HG03442 (cell line): Measurements from ENCODE around the gene BAZ1A.
A peak's percentile ranks its signal among the peaks of the same experiment; 100 is the strongest.
"Not testable (repeated sequence)": the region's sequence is repeated elsewhere in the genome, so short reads cannot be mapped to it uniquely, and the experiment has no call there.

ENCODE experiments used
- ATAC-seq: cut with Tn5 transposase; IDR thresholded peaks from one replicate; pipeline ENCODE4 v1.9.1; 2021; ENCODE audit warnings: mild to moderate bottlenecking, moderate library complexity; ENCODE audit not compliant: unreplicated experiment

The BAZ1A gene

DNA sequence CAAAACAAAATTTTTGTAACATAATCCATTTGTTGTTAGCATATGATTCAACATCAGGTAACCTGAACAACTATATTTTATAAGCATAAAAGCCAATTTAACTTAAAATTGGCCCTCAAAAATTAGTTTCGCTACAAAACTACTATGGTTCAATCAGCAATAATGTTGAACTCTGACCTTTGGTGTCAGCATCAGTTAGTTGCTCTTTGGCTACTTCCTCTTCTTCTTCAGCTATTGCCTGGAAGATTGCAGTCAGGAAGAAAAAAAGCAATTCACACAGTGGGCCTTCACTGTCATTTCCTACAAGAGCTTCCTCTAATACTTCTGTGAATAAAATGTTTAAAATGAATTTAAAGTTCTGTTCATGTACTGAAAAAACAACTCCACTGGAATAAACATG lies 82.6 kb downstream of the BAZ1A start:
- ATAC-seq, result no peak

DNA sequence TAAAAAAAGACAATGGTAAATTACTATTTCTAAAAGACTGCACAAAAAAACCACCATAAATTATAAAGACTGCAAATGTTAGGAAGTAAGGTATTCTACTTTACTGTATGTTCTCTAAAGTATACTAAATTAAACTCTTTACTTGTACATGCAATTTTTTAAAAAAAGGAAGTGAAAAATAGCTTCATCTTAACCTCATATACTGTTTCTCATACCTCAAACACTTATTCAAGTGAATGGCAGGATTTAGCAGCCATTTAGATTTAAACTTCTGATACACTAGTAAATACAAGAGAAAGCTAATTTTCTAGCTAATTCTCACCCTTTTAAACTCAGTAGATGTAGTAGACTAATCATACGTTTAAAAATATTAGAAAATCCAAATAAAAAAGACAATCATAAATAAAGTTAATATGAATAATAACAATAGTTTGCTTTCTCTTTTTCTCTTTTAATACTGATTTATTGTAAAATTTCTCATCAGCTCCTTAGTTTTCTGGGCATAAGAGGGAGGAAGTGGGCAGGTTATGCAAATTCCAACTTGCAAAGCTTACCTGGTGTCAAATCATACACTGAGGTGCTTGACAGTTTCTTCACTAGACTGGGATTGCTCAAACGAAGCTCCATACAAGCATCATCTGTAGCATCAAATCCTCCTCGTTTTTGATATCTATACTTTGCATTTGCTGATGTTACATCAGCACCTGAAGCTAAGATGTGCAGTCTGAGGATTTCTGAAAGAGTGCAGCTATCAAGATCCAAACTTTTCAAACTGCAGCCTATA lies 89.7 kb downstream of the BAZ1A start:
- peak; percentile 55 for ATAC-seq

DNA sequence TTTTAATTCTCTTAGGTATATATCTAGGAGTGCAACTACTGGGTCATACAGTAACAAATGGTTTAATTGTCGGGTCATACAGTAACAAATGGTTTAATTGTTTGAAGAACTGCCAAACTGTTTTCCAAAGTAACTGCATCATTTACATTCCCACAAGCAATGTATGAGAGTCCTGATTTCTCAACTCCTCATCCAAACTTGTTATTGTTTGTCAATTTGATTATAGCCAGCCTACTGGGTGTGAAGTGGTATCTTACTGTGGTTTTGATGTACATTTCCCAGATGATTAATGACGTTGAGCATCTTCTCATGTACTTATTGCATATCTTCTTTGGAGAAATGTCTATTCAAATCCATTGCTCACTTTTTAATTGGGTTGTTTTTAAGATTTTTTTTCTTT lies 93.1 kb downstream of the BAZ1A start:
- ATAC-seq, result no peak

DNA sequence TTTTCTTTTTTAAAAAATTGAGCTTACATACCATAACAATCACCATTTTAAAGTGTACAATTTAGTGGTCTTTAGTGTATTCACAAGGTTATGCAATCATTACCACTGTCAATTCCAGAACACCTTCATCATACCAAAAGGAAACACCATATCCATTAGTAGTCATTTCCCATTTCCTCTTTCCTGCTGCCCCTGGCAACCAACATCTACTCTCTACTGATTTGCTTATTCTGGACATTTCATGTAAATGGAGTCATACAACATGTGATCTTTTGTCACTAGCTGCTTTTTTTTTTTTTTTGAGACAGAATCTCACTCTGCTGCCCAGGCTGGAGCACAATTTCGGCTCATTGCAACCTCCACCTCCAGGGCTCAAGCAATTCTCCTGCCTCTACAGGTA lies 93.9 kb downstream of the BAZ1A start:
- ATAC-seq, result no peak

DNA sequence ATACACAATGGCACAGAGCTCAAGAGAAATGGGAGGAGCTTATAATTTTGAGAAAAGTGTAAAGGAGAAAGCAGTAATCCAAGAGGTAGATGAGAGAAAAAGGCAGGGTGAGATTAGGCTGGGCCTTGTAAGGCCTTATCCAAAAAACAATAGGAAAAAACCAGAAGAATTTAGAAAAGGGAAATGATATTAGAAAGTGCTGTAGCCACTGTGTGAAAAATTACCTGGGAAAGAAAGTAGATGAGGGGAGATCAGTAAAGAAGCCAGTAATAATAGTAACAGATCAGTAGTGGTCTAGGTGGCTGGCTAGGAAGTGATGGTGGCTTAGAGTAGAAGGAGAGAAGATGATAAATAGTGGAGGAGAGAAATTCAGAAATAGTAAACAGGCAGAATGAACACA lies 94.5 kb downstream of the BAZ1A start:
- no peak for ATAC-seq

DNA sequence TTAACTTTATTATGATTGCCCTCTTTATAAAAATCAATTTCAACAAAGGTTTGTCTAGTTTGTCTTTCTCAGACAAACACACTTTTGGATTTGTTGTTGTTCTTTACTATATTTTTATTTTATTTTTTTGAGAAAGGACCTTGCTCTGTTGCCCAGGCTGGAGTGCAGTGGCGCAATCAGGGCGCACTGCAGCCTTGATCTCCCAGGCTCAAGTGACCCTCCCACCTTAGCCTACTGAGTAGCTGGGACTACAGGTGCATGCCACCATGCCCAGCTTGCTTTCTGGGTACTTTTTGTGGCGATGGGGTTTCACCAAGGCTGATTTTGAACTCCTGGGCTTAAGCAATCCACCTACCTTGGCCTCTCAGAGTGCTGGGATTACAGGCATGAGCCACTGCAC lies 96.4 kb downstream of the BAZ1A start:
- ATAC-seq, result no peak

DNA sequence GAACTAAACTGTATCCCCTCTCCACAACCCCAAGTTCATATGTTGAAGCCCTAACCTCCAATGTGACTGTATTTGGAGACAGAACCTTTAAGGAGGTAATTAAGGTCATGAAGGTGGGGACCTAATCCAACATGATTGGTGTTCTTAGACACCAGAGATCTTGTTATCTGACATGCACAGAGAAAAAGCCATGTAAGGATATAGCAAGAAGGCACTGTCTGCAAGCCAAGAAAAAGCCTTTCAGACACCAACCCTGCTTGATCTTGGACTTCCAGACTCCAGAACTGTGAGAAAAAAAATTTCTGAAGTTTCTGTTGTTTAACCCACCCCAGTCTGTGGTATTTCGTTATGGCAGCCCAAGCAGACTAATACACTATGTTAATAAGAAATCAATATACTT lies 98.5 kb downstream of the BAZ1A start:
- ATAC-seq, result no peak

DNA sequence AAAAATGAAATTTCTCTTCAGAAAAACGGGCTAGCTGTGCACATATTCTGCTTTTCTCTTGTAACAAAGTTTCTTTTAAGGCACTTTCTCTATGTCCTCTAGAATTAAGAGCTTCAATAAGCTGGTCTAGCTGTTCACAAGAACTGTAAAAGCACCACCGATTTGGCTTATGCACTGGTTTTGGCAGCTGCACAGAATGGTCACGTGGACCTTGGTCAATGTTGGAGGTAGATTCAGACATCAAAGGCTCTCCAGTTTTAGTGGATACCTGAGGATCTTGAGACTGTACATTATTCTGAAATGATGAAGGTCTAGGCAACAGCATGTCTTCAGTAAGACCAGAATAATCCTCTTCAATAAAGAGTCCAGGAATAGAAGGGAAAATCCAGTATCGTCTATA lies 99.2 kb downstream of the BAZ1A start:
- no peak for ATAC-seq

DNA sequence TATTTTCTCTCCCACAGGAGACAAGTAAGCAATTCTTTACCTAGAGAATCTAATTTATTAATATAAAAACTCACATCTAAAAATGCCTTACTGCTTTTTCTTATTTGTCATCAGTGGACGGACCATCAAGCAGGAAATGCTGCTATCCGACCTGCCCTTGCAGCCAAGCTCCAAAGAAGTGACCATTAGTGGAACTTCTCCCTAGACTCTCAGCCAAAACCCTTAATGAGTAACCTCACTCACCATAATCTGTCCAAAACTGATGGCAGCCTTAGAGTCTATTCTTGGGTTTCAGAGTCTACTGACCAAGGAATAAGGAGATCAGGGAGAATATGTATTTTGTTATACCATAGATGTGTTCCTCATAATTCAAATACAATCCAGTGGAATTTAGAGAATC lies 99.8 kb downstream of the BAZ1A start:
- no peak for ATAC-seq

DNA sequence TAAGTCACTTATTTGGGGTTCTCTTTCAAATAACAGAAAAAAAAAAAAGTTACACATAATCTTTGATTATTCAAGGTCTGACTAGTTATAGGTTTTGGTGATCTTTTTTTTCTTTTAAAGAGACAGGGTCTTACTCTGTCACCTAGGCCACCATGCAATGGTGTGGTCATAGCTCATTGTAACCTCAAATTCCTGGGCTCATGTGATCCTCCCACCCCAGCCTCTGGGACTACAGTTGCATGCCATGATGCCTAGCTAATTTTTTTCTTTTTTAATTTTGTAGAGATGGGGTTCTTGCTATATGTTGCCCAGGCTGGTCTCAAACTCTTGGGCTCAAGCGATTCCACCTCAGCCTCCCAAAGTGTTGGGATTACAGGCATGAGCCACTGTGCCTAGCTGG lies 104.3 kb downstream of the BAZ1A start:
- ATAC-seq, result no peak

DNA sequence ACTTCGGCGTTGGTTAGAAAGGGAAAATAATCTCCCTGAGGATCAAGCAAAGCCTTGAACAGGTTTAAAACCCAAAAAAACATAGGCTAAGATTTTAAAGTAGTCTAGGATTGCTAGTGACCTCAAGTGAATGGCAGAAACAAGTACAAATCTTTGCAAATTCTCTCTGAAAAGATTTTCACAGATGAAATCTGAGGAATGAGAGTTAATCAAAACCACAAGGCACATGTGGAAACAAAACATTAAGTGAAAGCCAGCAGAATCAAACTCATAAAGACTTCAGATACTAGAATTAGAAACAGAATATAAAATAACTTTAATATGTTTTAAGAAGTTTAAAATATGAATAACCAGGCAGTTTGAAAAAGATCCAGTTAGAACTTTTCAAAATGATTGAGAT lies 108.6 kb downstream of the BAZ1A start:
- no peak for ATAC-seq

DNA sequence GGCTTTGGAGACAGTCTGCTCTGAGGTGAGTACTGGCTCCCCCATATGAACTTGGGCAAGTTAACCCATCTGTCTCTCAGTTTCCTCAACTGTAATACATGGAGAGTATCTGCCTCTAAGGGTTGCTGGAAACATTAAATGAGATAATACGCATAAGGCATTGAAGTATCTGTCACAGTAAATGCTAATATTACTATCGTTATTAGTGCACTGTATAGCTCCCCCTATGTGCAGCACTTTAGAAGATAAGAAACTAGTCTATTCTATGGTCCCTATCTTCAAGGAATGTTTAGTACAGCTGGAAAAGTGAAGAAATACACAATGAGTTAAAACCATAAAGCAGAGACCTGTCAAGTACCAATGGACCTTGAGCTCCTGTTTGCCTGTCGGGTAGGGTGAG lies 109.1 kb downstream of the BAZ1A start:
- no peak for ATAC-seq

DNA sequence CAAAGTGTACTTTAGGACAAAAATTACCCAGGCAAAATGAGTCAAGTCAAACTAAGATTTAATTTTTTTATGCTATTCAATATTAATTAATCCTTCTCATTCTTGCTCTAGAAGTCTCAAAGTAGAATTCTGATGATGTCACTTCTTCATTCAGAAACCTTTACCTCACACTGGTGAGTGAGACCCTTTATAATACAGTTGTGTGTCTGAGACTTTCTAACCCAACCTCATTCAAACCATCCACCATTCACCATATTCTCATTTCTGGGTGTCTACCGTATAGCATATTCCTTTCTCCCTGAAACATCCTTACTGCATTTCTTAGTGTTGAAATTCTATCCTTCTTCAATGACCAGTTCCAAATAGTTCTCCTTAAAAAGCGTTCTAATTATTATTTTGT lies 119.9 kb downstream of the BAZ1A start:
- ATAC-seq, result no peak

DNA sequence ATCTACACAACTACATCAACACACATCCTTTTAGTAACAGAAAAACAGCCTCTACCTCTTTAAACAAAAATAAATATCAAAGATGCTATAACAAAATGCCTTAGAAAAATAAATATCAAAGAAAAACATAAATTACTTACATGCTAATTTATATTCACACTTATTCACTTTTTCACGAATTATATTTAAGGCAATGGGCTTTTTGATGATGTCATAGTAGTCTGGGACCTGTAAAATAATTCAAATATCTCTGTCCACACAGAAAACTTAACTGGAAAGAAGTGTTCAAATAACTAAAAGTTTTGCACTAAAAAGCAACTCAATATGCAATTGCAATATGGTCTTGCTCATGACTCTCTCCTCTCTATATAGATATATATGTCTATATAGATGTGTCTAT lies 120.5 kb downstream of the BAZ1A start:
- no peak for ATAC-seq

DNA sequence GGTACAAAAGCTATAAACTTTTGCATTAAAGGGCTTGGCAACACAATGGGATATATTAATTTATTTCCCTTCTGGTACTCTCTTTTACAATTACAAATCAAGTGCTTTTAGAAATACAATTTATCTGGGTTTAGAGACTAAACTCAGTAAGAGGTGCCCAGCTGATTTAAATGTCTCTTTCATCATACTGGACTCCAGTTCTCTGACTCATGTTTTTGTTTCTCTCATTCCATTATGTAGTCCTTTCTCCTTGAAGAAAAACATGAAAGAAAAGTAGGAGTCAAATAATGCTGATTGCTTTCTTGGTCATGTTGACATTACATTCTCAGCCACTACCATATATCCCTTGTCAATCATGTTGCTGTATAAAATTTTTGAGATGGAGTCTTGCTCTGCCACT lies 124.5 kb downstream of the BAZ1A start:
- no peak for ATAC-seq

DNA sequence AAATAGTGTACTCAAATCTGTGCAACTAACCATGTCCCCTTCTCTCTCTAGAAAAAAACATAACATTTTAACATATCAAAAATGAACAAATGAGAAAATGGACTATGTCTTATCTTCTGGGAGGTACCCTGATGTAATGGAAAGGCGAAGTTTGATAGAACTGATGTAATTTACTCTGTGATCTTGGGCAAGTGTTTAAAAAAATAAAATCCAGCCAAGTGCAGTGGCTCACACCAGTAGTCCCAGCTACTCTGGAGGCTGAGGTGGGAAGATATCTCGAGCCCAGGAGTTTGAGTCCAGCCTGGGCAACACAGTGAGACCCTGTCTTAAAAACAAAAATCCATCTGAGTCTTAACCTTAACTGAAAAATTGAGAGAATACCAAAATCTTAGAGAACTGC lies 124.9 kb downstream of the BAZ1A start:
- no peak for ATAC-seq

DNA sequence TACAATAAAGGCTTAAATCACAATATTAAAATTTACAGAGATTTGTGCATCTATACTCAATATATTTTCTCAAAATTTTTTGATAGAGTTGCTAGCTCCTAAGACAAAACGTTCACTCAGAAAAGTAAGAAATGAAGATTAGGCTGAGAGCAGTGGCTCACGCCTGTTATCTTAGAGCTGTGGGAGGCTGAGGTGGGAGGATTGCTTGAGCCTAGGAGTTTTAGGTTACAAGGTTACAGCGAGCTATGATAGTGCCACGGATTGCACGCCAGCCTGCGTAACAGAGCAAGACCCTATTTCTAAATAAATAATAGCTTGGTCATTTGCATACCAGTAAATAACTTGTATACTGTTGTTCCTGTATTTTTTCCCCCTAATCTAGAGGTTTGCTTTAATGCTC lies 125.8 kb downstream of the BAZ1A start:
- no peak for ATAC-seq

DNA sequence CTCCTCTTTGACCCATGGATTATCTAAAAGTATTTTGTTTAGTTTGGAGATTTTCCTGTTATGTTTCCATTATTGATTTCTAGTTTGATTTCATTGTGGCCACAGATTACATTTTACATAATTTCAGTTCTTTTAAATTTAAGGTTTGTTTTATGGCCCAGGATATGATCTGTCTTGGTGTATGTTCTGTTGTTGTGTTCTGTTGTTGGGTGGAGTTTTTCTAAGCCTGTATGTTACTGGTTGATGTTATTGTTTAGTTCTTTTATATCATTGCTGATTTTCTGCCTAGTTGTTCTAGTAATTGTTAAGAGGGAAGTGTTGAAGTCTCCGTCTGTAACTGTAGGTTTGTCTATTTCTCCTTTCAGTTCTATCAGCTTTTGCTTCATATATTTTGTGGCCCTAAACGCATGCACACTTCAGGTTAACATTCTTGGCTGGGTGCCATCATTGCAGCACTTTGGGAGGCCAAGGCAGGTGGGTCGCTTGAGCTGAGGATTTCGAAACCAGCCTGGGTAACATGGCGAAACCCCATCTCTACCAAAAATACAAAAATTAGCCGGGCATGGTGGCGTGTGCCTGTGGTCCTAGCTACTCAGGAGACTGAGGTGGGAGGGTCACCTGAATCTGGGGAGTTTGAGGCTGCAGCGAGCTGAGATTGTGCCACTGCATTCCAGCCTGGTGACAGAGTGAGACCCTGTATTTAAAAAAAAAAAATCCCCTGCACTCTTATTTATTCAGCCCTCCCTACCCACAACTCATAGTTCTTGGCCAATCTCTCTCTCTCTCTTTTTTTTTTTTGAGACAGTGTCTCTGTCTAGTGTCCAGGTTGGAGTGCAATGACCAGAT lies 132.7 kb downstream of the BAZ1A start:
- ATAC-seq, result no peak

DNA sequence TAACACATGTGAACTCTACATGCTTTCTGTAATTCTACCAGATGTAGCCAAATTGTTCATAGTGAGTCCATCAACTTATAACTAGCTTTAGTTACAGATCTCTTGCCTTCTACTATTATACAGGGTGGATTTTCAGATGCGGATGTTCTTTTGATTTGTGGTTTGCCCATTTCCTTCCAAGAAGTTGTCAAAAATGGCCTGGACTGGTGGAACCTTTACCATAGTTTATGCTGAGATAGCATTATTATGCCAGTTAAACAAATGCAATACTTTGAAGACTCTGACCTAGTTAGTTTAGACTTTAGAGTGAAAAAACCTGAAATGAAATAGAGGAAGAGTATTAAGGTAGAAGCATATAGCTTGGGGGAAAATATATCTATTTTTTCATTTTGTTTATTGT lies 133.3 kb downstream of the BAZ1A start:
- ATAC-seq, result no peak

DNA sequence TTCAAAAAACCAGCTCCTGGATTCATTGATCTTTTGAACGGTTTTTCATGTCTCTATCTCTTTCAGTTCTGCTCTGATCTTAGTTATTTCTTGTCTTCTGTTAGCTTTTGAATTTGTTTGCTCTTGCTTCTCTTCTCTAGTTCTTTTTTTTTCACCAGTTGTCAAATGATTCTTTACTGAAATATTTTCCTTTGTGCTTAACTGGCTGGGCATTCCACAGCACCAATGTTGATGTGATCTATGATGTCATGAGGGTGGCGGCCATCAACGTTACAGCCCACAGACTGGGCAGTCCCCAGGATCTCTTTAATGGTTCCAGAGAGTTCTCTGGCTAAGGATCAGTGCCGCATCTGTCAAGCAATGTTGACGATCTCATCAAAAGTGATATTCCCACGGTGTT lies 135.0 kb downstream of the BAZ1A start:
- not testable (repeated sequence) for ATAC-seq

DNA sequence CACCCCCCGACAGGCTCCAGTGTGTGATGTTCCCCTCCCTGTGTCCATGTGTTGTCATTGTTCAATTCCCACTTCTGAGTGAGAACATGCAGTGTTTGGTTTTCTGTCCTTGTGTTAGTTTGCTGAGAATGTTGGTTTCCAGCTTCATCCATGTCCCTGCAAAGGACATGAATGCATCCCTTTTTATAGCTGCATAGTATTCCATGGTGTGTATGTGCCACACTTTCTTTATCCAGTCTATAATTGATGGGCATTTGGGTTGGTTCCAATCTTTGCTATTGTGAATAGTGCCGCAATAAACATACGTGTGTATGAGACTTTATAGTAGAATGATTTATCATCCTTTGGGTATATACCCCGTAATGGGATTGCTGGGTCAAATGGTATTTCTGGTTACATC lies 138.1 kb downstream of the BAZ1A start:
- ATAC-seq, result not testable (repeated sequence)

DNA sequence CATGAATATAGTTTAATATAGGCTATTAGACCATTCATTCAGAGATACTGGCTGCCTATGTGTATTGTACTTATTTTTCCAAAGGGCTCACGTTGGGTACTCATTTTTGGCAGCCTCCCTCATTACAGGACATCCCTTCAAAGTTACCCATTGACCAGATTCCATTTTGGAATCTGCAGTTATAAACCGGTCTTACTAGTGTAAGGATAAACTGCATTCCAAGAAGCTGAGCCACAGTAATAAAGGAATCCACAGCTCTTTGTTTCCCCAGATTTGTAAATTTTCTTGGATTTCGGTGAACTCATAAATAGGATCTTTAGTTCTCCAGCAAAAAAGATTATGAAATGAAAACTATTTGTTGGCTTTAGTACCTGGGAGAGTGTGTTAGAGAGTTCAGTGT lies 141.9 kb downstream of the BAZ1A start:
- ATAC-seq, result no peak
